CD4-positive, alpha-beta T cell treated with Interleukin-15 for 1 hour (primary cell): ENCODE results near the gene SATB1.

ENCODE experiments used
- DNase-seq: peaks from one replicate; pipeline ENCODE4 v3.0.0-alpha.2; 2020

Gene SATB1

DNA sequence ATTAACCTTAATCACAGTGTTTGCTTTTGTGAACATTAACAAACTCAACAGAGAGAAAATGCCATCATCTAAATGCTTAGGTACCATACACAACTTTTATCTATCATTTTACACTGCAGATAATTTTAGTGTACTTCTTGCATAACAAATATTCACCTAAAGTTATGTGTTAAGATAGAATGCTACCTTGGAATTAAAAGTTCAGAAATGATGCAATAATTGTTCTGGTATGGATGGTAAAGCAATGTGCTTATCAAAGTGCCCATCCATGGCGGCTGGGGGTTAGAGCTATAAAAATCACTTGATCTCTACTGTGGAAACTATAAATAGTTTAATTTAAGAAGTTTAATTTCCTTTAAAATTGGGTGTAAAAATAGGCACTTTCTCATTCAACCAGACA is 28.7 kb downstream of the SATB1 start:
- no peak for DNase-seq

DNA sequence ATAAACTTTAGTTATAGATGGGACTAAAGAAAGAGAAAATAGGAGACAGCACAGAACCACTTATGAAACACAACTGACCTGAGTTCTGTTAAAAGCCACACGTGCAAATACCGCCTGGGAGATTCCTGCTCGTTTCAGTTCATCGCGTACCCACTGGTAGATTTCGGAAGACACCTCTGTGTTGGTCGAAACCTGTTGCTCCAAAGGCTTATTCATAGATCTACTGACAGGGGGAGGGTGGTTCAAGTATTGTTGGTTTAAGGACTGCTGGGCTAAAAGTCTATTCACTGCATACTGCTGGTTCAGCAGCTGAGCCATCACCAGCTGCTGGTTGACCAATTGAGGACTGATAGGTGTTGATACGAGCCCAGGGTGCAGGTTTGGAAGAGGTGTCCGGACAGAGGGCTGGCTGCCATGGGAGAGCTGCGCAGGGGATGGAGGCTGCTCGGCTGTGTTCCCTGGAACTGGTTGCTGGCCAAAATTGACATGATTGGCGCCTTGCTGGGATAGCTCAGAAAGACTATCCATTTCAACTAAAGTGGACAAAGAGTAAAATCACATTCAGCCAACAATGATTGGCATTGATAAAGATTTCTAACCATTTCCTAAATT is 30.6 kb downstream of the SATB1 start:
- DNase-seq, result no peak

DNA sequence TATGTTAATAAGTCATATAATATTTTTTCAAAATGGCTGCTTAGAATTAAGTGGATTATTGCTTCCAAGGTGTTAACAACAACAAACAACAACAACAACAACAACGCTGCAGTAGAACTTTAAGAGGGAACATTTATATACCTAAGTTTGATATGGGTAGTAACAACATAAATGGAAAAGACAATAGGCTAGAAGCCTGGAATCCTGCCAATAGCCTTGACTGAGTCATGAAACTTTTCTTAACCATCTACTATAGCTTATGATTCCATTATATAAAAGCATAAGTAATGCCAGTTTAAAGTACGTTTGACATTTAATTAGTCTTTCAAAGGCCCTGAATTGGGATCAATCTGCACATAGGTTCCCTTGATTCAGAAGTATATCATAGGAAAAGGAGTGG is 31.2 kb downstream of the SATB1 start:
- no peak for DNase-seq

DNA sequence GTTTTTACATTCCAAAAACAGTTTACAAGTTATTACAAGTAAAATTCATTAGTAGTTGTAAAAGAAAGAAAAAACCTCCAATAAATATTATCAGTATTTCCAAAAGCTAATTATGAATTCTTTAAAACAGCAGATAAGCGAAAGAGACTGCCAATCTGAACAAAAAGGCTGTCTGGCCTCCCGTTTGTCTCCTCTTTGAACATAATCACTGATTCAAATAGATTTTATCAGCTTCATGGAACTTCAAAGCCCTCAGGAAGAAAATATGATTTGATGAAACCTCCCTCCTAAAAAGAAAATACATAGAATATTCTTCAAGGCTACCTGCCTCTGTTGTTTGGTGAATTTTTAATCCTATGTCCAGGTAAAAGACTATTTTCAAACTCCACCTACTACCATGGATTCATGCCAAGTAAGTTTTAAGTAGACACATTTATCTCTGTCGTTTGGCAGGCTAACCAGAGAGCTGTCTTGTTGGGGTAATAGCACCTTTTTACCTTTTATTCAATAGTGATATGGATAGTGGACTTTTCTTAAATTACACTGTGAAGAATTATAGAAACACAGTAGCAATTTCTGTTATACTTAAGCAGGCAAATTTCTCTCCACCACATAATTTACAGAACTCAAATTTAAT is 35.0 kb downstream of the SATB1 start:
- DNase-seq, result no peak

DNA sequence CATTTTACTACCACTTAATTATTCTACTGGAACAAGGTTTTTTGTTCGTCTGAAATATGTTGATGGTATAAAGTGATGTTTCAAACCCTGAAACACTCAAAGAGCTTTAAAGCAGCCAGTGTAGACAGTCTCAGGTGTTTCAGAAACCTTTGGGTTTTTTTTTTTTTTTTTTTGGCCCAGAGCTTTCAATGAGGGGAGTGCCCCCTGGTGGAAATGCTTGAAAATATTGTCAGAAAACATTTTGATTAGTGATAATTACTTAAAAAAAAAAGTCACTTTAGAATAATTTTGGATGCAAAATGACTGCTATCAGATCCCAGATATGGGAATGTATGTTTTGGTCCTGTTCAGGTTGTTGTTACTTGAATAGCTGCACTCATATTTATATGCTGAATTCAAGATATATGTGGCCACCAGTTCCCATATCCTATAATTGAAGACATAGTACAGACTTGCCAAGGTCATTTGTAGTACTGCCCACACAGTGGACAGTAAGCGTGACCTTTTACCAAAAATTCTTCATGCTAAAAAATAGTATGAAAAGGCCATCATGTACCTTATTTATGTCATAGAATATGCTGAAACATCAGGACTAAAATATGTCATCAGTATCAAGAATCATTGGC is 35.9 kb downstream of the SATB1 start:
- DNase-seq, result no peak

DNA sequence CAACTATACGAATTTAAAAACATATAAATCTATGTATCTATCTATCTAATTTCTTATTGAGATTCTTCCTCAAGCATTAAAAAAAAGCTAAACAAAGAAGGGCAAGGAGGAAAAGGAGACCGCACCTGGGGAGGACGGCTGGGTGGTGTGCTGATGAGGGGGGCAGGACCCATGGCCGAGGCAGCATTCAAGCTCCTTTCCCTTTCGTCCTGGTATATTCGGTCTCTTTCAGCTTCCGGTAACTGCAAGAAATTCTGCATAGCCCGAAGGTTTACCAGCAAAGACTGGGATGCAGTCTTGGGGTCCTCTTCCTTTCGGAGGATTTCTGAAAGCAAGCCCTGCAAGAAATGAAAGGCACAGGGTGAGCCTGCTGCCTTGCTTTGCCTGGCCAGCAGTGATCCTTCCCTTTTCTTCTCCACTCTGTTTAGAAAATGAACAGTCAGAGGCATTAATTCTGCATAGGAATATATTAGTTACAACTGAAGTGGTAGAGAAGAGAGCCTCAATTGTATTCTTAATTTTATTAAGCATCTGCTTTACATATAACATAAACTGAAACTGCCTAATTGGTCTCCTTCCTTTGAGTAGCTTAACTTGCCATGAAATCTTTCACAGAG is 38.8 kb downstream of the SATB1 start:
- no peak for DNase-seq

DNA sequence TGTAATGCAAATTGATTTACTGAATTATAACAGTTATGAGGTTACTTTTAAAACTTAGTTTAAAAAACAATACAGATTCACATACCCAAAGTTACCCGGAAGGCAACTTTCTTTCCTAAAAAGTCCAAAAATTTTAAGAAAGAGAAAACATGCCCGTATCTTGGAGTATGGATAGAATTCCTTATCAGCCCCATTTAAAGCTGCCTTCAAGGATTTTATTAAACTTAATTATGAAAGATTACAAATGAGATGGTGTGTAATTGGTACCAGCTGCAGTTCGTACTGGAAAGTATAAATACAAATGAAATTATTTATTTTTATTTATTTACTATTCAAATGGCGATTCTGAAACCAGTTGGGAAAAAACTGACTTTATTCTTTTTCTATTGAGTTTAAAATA is 39.4 kb downstream of the SATB1 start:
- no peak for DNase-seq

DNA sequence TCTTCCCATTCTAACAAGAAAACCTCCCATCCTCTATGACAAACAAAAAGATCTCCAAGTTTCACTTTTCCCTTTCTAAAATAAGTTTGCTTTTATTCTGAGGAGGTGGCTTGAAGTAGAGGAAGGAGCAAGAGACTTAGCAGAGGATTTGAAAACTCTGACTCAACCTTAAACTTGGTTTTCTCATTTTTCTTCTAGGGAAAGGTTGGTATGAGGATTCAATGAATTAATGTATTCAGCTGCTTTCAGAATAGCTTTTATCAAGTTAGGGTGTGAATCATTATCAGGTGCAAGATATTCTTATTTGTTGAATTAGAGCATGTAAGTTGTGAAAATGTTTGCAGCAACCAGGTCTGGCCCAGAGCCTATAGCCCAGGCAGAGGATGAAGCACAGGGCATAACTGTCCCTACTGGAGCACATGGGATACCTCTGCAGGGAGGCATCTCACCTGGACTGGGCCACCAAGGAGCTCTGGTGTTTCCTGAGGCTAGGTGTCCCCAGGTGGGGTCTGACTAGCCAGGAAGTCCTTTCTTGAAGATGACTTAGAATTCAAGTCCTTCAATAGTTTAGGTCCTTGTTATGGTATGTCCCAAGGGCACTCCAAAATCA is 42.3 kb downstream of the SATB1 start:
- DNase-seq, result no peak

DNA sequence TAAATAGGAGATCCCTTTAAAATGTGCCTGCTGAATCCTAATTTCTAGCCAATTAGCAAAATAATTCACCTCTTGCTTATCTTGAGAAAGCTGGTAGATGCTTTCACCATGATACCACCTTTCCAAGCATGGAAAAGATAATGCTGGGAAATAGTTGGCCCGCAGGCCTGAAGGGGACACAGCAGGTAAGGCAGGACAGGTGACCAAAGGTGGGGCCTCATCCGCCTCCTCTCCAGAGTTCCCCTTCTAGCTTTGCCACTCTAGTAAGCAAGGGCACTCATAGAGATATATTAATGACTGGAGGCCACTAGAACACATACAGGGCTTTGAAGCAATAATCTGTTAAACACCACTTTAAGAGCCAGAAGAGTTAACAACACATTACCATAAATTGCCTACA is 45.5 kb downstream of the SATB1 start:
- no peak for DNase-seq

DNA sequence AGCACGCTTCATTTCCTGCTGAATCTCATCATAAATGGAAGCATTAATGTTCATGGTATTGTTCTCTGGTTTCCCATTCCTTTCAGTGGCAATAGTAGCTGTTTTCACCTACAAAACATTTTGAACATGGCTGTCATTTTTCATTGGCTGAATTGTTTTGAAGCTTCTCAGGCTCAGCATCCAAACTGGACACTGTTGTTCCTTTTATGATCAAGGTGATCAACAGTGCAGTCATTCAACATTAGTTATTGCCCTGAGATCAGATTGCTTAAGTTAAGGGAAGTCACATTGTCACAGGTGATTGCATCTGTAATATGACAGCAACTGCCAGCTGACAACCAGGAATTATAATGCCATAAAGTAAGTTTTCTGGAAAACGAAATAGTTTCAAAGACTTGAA is 46.9 kb downstream of the SATB1 start:
- DNase-seq, result no peak

DNA sequence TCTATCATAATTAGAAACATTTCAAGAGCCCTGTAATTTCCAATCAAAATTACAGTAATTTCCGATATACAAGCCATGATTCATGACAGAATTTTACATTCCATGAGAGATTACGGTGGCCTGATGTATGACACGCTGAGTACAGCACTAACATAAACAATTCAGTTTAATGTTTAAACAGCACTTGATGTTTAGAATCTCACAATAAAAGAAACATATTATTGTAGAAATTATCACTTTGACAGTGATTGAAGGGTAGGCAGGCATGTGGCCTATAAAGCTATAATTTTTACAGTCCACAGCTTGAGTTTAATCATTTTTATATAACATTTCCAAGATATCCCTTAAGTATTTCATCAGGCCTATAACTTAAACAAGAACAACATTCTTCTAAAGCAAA is 48.5 kb downstream of the SATB1 start:
- no peak for DNase-seq

DNA sequence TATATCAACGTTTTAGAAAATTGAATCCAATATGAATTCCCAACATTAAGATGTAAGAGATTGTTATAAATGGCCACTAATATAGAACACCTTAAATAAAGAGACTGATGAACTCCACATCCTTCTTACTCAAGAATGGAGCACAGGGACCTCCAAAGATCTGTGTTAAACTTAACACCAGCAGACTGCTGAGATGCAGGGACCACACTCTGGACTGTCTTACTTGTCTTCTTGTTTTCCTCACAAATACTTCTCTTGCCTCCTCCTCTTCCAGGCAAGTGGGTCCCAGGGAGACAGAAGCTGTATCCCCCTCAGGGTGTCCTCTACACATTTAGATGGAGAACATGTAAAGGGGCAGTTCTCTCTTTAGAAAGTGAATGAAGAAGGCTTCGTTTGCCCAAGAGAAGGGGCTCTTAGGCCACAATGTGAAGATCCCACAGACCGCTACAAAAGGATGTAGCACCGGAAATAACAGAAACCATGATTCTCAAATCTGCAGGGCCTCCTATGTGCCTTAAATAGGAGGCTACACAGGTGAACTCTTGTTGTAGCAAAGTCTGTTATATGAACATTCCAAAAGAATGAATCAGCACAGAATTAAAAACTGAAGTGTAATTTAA is 52.2 kb downstream of the SATB1 start:
- DNase-seq, result no peak

DNA sequence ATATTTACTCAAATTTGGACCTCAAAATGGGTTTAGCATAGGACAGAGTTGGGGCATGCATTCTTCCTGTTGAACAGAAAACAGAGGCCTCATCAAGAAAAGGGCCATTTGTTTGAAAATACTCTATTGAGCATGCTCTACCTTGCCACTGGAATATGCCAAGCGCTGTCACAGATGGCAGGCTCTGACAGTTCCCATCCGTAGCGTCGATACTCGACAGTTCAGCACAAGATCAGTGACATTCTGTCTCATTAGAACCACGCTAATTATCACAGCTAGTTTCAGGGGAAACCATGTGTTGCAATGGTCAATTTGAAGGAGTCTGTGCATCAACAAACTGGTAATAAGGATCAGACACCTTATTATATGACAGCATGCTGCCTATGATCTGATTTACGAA is 54.5 kb downstream of the SATB1 start:
- no peak for DNase-seq

DNA sequence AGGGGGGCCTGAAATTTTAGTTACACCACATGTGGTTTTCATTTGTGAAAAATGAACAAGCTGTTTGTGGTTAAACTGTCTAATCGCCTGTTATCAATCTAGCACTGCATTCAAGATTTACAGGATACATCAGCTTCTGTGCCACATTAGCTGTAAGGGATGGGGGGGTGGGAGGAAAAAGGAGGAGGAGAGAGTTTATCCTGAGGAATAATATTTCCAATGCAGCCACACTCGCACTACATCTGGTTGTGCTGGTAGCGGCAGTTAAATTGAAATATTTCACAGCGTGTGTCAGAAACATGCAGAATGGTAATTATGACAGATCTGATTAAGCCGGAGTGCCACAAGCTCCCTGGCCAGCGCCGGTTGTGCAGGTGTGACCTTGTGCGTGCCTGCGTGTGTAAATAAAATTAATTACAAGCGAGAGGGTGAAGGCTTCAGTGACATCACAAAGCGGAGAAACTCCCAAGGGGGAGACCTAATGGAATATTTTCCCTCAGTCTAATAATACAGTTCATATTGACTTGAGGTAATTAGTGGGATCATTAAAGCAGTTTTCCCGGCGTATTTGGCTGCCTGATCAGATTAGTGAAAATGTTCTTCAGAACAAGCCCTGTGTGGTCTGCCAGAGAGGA is 55.5 kb downstream of the SATB1 start:
- DNase-seq, result no peak

DNA sequence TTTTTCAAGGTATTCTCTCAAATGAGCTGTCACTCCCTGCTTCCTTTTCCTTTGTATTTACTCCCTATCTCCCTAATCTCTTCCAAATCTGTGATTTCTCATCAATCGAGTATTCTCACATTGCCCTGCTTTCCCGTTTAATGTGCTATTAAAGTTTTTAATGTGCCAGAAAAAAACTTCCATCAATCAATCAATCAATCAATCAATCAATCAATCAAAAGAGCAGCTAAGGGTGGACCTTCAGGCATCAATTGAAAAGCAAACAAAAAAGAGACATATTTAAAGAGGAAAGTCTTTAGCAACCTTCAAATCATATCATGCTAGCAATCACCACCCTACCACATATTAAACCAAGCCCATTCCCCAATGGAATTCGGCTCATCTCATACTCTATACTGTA is 58.9 kb downstream of the SATB1 start:
- no peak for DNase-seq

DNA sequence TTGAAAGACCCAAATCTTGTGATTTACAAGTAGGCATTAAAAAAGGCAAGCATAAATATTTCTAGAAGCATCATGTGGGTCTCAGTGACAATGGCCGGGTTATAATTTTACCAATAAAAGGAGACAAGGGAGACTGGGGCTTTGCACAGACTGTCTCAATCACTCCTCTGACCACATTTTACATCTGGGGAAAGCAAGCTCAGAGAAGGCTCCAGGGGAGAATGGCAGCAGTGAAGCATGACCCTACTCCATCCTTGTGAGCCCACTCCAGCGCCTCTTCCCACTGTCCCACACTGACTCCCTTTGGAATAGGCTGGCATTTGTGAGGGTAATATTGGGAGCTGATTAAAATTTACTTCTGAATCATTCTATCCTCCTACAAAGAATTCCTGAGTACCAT is 61.8 kb downstream of the SATB1 start:
- no peak for DNase-seq

DNA sequence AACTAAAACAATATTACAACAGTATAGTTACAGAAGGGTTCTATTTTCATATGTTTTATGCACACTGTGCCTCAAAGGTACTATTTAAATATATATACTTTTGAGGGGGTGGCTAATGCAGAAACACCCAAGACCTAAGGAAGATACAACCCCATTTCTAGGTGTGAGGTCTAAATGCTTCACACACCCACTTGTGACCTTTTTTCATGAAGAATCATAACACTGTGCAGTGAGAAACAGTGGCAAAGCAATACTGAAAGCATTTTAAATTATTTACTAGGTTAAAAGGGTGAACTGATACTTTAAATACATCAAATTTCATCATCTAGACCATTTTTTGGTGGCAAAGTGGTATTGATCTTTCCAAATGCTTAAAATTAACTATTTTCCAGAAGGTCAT is 67.4 kb downstream of the SATB1 start:
- DNase-seq, result no peak

DNA sequence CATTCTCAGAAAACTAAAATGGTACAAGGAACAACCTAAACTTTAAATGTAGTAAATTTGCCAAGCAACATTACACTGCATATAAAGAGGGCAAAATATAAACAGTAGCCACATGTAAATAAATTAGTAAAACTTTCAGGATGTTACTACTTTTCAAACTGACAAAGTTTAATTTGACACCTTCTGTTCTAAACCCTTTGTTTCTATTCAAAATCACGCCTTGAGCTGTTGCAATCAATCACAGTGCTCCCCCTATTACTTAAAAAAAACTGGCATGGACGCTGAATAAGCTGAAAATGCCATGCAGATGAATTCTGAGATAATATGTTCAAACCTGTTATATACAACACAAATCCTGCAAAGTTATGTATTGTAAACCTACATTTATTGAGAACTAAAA is 69.3 kb downstream of the SATB1 start:
- no peak for DNase-seq

DNA sequence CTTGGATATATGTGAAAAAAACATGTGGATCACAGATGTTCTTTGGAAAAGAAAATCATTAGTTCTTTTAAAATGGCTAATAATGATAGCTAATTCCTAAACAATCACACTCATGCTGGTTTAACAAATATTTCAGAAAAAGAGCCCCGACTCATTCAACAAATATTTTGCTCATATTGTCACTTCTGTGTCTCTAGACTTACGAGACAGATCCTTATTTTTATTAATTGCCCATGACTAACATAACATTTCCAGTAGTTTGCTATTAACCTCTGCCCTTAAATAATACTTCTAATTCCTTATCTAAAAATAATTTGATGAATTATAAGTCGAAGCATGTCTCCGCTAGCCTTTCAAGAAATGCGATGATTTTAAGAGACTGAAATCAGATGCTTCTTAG is 70.4 kb downstream of the SATB1 start:
- no peak for DNase-seq

DNA sequence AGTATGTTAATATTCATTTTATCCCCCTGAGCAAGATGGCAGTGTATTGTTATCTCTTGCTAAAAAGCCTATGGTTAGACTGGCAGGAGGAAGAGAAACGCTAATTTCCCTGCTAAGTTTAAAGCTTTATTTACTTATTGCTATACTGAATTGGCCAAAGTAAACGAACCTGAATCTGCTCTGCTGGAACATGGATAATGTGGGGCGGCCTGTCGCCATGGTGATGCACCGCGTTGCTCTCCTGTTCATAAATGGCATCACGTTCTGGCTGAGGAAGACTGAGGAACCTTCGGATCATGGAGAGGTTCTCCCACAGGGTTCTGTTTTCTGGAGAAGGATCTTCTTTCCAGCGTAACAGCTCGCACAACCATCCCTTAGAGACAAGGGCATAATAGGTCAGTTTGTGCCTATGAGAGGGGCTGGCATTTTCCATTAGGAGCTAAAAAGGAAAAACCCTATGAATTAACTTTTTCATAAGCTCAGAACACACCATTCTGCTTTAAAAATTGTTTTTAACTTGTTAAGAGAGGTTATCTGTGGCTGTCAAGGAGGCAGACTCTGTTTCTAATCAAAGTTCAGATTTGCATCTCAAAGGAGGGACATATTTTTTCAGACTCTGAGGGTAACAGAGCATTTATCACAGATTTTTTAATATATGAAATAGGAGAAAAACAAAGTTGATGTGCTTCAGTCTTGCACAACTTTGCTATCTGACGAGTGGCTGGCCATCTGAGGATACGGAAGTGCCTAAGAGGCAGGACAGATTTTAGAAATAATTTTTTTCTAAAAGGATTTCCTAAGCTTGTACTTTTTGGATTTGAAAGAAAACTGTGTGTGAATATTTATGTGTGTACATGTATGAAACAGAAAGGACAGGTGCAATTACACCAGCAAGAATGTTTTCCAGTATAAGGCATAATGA is 73.1 kb downstream of the SATB1 start:
- DNase-seq, result no peak

DNA sequence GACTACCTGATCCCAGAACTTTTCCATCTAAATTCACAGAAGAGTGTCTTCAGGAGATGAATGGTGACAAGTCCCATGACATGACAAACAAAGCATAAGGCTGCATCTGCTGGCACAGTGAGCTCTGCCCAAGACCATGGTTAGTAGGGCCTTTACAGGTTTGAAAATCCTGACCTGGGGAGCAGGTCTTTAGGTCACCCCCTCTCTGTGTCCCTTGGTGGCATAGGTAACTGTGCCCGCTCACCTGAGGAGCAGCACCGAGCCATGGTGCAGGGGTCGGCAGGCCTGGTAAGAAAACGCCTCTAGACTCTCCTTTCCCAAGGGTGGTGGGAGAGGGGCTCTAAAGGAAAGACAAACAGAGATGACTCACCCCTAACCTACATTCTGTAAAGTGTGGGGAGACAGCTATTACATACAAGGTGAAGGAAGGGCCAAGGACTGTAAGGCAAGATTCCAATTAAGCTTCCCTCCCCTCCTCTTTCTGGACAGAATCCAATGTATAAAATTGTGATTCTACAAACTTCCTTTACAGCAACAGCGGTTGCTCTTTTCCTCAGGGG is 74.0 kb downstream of the SATB1 start:
- DNase-seq, result no peak
